NCI-H510A (cell line): ENCODE measurements around the gene GRAMD4.
A peak's percentile ranks its signal among the peaks of the same experiment; 100 is the strongest.

Source experiments
- DNase-seq: peaks from one replicate; lab custom pipeline; 2025; lab: John Stamatoyannopoulos, UW

GRAMD4 gene

DNA sequence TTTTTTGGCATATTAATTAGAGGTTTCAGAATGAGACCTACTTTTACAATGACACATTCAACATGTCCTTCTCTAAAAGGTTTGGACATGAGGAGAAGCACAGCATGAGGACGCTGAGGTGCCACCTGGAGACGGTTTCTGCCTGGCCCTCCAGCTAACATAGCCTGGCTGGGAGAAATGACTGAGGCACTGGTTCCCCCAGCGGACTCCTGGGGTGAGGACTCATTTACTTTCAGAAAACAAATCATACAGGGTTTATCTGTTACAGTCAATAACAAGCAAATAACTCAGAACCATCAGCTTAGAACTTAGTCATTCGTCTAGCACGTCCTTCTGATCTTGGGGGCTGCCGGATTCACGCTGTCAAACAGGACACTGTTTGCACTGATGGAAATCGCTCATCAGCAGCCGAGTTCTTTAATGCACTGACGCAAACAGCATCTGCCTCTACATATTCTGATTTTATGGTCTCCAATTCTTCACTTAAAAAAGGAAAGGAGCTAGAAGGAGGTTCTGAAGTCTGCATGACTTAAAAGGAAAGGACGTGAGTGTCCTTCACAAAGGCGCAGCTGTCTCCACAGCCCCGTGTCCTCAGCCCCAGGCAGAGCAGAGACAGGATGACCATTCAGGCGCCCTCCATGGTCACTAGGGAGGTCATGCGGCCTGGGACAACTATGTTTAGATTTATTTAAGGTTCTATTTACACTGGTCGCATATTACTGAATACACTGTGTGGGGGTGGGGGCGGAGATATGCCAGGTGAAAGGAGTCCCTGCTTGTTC is 73.6 kb downstream of the GRAMD4 start:
- no peak for DNase-seq

DNA sequence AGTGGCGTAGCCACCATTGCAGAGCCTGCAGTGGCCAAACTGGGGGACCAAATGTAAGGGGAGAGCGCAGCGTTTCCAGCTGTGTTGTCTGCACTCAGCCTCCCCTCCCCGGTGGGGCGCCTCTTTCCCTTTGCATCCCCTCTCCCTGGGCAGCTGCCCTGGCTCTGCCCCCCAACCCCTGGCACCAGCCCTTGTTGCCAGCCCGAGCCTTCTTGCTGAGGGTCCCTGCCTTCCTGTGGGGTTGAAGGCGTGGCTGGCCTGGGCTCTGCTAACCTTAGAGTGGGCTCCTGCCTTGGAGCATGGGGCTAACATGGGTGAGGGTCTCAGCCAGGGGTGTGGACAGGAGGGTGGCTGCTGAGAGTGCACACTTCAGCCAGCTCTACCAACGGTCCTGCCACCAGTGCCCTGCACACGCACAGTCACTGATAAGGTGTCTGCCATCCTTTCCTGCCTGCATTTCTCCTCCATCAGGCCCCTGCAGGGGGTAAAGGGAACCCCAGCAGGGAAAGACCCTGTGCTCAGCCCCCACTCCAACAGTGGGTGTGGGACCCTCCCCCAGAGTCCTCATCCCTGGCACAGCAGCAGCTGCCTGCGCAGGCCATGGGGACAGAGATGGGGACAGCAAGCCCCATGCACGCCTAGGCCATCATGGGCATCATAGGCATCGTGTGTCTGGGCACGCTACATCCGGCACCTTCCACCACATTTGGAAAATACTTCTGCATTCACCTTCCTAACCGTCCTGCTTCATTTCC is 74.4 kb downstream of the GRAMD4 start:
- DNase-seq: no peak

DNA sequence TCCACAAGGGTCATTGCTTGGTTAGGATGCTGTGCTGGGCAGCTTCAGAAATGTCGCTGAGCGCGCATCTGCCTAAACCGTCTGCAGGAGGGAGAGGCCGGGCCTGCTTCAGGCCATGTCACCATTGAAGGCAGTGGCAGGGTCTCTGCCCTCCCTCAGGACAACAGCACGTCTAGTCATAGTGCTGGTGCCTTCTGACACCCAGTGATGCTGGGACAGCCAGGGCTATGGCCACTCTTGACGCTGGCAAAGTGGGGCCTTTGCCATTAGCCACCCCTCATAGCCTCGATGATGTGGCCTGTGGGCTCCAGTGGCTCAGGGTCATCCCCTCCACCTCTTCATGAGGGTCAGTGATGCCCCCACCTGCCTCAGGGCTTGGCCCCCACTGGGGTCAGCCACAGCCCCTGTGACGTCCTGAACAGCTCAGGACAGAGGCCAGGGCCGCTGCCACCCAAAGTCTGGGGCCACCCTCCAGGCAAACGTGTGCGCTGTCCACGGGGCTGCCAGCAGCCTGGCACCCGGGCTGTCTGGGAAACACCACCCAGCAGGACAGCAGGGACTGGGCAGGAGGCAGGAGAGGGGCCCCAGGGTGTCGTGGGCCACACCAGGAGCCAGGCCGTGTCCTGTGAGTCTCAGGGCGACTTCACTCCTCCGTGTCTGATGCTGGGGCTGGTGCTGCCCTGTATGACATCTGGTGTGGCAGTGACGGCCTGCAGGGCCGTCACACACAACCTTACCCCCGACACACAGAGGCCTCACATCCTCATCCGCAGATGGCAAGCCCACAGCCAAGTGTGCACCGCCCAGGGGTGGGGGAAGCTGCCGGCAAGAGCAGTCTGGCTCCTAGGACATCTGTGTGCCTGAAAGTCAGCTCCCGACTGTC is 75.4 kb downstream of the GRAMD4 start:
- DNase-seq: no peak

DNA sequence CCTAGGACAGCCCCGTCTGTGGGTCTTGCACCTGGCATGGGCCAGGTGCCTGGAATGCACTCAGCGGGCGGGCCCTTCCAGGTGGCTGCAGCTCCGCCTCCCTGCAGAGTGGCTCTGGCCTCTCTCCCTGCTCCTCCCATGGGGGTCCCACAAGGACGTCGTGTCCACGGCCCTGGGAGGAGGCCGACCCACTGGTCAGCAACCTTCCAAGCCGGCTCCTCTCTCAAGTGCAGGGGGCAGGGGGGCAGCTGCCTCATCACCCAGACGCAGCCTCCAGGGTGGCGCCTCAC is 76.0 kb downstream of the GRAMD4 start:
- DNase-seq: peak; percentile 92

DNA sequence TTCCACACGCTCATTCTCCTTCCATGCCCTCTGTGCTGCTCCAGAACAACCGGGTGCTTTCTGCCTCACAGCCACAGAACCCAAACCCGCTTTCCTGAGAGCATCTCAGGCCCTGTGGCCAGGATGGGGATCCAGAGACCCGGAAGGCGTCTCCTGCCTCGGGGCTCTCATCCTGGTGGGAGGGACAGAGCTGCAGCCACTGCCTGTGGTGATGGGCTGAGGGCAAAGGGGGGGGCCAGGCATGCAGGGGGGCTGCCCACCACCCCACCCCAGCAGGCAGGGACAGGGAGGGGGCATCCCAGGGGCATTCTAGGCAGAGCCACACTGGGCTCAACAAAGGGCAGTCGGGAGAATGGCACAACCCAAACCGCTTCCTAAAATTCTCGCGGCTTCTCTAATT is 76.4 kb downstream of the GRAMD4 start:
- DNase-seq: no peak

DNA sequence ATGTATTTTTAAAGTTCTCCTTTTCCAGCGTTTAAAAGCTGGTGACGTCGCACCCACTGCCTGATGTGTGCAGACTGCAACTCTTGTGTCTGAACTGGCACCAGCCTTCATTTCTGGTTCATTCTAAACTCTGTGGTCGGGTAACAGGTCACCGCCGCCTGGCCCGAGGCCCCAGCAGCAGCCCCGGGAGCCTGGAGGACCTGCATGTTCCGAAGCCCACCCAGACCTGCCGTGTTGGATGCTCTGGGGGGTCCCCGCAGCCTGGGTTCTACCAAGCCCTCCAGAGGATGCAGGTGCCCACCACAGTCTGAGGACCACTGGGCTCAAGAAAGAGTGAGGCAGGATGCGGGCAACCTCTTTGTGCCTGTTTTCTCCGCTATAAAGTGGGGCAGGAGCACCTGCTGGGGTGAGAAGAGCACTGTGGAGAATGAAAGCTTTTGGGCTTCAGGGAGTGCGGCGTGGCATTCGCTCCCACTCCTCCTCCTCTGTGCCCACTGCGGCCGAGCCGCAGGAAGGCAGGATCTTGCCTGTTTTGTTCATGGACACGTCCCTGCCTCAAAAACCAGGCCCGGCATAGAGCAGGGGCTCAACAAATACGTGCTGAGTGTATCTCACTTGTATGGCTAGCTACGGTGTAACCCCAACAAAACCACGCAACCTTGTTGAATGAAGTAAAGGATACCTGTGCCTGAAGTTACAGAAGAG is 77.8 kb downstream of the GRAMD4 start:
- no peak for DNase-seq

DNA sequence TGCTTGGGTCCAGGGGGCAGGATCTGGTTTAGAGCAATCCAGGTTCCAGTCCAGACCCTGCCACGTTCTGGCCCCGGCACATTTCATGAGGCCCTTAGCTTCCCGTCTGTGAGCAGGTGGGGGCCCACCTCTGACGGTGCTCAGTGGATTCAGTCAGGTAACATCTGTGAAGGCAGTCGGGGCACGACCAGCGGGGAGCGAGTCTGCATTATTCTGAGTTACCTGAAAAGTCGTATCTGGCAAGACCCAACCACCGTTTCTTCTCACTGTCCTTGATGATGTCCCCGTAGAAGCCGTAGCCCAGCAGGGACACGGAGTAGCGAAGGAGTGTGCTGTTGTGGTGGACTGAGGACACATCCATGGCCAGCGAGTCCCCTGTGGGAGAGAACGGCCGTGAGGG is 78.9 kb downstream of the GRAMD4 start:
- no peak for DNase-seq

DNA sequence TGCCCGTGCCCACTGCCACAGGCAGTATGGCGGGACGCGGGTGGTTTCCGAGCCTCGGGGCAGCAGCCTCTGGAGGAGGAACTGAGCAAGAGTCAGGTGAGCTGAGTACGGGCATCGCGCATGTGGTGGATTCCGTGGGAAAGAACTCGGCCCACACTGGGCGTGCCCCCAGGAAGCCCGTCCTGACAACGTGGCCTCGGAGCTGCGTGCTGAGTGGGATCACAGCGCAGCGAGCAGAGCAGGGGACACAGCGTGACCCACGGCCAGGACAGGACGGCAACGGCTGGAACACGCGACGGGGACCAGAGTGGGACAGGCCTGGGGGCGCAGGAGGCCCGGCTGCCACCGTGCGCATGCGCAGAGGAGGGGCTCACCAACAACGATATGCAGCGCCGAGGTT is 81.1 kb downstream of the GRAMD4 start:
- DNase-seq: no peak

DNA sequence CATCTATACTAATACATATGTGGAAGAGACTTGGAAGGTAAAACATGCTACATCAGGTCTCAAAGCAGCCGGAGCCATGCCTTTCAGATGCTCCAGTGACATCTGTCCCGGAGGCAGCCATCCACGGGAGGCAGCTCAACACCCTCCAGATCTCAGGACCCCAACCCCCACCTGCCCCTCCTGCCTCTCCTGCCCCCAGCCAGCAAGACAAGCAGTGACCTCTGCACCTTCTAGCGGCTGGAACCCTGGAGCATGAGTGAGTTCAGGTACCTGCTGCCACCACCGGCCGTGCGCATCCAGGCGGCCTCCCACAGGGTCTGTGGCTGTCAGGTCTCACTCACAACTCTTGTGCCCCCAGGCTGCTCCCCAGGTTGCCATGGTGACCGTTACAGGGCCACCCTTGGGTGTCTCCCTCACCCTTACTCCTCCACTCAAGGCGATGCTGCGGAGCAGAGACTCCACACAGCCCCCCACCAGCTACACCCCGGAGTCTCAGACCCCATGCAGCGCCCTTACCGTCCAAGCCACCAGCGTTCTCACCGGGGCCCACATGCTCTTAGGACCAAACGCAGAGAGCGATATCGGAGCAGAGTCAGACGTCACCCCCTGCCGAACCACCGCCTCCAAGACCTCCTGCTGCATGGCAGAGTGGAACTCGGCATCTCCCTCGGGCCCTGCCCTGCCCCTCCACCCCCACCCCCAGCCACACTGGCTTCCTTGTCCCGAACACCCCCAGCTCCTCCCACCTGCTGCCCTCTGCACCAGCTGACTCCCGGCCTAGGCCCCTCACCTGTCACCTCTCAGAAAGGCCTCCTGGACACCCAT is 83.2 kb downstream of the GRAMD4 start:
- DNase-seq: no peak

DNA sequence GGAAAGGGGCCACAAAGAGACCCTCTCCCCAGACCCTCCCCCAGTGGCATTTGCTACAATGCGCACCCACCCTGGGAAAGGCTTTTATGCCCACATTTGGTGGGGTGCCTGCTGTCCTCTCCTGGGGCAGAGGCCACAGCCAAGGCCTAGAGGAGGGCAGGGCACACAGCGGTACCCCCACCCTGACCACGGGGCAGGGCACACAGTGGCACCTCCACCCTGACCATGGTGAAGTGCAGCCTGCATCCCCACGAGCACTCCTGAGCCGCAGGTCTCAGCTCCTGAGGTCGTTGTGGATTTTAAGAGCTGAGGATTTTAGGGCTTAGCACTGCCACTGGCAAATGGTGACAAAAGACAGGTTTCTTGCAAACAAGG is 83.8 kb downstream of the GRAMD4 start:
- DNase-seq: no peak

DNA sequence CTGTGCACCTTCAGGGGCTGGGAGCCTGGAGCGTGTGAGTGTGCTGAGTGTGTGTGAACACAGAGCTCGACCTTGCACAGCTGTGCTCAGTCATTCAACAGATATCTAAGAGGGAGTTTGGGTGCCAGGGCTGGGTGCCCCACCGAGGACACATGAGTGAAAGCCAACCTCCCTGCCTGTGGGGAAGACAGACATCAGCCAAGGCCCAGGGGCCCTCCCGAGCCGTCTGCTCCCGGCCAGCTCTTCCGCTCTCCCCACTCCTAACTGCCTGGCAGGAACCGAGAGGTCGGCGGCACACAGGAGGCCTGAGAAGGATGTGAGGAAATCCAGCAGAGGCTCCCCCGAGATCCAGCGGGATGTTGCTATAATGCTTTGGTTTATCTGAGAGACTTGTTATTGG is 85.9 kb downstream of the GRAMD4 start:
- no peak for DNase-seq

DNA sequence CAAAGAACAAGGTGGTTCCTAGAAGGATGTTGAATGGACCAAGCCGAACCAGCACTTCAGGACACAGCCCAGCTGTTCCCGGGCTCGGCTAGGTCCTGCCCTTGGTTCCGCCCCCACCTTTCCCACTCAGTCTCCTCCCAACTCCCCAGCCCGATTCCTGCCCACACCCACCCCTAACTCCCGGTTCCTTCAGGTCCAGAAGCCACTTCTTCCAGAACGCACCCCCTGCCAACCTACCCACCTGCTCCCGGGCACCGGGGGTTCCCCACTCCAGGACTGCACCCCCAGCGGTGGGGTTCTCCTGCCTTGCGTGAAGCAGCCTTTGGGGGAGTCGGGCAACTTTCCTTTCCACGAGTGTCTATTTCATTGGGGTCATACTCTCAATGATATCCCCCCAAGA is 87.1 kb downstream of the GRAMD4 start:
- DNase-seq: no peak

DNA sequence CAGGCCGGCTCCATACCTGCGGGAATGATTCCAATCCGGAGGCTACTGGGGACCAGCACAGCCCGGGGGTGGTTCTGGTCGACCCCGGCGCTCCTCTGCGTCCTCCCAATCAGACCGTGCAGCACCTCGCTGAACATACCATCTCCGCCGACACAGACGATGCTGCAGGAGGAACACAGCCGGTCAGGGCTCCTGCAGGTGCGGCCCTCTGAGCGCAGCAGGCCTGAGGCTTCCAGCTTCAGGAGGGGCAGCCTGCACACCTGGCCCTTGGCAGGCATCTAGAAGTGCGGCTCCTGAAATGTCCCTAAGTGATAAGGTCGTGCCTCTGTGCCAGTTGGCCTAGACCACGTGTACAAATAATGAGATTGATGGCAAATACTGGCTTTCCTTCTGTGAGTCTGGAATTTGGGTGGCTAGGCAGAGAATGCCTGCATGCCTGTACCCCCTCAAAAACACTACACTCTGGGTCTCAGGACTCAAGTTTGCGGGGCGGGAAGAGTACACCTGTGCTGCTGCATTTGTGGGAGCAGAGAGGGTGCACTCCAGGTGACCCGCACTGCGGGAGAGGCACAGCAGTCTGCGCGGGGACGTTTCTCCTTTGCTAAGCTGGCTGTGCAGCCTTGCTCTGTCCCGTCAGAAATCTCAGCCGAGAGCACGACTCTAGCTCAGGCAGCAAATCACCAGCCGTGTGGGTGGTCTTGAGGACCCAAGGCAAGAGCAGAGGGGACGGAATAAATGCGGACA is 87.8 kb downstream of the GRAMD4 start:
- DNase-seq: no peak

DNA sequence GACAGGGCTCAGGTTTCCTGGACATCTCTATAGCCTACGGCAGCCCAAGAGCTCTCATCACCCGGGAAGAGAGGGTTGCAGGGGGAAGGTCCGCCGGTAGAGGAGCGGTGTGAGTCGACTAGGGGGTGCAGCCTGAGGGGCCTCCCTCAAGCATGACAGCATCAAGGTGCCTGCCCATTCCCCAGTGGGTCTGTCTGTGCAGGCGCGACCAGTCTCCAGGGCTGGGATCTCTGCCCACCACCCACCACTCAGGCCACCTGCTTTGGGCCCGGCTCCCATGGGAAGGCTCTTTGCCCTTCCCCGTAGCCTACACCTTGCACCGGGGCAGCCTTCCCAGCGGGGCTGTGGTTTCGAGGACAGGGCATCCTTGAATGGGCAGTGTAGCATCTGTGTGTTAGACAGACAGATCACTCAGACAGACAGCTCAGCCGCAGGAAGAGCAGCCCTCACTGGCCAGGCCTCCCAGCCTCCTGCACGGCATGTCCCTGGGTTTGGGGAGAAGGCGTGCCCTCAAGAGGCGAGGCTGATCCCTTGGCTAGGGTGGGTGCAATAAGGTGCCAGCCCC is 88.7 kb downstream of the GRAMD4 start:
- DNase-seq: no peak

DNA sequence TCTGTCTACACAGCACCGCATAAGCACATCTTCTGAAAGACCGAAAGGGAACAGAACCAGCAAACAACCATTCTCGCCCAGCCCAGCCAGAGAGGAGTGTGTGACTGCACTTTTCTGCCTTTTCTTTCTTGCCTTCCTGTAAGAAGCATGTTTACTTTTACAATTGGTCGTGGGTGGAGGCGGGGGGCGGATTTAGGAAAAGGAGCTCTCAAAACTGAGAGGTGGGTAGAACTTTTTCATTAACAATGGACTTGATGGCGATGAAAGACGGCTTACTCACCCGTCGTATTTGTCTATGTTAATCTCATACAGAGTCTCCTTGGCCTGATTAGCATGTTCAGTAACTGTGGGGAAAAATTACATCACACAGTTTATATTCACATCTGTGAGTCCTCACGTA is 90.6 kb downstream of the GRAMD4 start:
- no peak for DNase-seq

DNA sequence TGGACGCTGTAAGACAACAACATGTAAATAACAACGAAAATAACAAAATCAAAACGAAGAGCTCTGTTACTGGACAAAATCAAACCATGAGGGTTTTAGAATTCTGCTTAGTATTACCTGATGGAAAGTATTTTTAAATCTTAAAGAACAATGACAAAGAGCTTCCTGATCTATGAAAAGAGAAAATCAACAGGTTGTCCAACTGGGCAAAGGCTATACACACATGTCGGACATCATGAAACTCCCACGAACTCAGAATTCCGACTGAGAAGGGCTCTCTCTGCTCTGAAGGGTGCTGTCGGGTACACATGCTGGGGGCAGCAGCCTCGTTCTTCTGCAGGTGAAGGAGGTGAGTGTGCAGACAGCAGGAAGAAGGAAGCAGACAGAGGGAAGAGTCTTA is 92.1 kb downstream of the GRAMD4 start:
- no peak for DNase-seq

DNA sequence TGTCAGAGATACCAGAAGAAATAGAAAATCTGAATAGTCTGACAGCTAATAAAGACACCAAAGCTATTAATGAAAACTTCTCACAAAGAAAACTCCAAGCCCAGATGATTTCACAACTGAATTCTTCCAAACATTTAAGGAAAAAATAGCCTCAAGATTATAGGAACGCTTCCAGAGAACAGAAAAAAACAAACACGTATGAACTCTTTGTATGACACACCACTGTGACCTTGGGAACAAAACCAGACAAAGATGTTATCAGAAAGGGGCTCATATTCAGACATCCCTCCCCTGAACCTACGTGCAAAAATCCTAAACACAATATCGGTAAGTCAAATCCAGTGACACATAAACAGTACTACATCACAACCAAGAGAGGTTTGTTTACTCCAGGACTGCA is 94.4 kb downstream of the GRAMD4 start:
- DNase-seq: no peak

DNA sequence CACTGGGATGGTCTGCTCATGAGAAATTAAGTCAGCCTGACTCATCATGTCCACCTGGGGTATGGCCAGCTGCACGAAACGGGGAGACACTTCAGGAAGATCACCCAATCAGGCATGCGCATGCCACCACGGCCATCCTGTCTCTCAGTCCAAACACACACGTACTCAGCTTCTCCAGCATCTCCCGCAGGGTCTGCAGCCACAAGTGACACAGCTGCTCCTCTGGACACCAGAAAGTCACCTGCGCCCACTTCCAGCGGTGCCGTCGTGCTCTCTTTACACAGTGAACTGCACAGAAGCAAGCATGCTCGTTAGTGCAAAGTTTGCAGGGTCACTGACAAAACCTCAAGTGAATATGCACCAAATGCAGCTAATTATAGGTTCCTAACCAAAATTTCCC is 99.7 kb downstream of the GRAMD4 start:
- no peak for DNase-seq

DNA sequence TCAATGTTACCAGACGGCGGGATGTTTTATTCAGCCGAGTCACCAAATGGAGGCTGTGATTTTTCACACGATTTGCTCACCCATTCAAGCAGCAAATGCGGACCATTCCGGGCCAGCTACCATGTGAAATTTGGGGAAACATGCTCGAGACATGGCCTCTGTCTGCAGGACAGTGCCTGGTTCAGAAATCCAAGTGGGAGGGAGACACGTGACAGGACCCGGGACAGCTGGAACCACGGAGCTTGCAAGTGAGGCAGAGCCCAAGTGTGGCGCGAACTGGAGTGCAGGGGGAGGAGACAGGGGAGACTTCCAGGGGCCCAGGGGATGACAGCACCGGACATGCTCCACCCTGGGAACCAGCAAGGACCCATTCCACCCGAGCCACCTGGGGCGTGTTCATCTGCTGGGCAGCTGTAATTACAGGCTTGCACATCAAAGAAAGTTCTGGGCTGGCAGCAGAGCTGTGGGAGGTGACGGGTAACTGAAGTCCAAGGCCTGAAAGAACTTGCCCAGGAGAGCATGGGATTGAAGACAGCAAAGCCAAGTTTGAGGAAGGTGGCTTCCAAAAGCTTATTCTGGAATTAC is 101.4 kb downstream of the GRAMD4 start:
- DNase-seq: no peak

DNA sequence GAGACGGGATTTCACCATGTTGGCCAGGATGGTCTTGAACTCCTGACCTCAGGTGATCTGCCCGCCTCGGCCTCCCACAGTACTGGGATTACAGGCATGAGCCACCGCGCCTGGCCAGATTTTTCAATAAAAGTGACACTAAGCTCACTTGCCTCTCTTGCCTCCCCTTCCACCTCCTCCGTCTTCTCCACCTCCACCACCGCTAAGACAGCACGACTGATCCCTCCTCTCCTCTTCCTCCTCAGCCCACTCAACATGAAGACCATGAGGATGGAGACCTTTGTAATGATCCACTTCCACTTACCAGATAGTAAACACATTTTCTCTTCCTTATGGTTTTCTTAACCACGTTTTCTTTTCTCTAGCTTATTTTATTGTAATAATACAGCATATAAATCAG is 103.7 kb downstream of the GRAMD4 start:
- DNase-seq: no peak
